Measurements from ENCODE around the gene SMURF2.
"Not testable (repeated sequence)": the region's sequence is repeated elsewhere in the genome, so short reads cannot be mapped to it uniquely, and the experiment has no call there.

Gene SMURF2

DNA sequence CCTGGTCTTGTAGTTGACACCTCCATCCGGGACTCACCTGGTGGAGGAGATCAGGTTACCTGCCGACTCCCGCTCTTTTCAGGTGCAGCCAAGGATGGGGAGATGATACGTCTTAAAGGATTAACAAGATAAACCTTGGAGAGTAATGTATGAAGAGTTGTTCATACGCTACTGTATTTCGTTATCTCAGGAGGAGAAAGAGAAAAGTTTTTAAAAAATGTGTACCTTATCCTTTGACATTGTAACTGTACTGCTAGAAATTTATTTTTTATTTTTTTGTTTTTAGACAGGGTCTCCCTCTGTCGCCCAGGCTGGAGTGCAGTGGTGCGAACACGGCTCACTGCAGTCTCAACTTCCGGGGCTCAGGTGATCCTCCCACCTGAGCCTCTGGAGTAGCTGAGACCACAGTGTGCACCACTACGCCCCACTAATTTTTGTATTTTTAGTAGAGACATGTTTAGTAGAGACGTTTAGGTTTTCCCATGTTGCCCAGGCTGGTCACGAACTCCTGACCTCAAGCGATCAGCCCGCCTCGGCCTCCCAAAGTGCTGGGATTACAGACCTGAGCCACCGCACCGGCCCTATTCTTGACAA is 764 bp upstream of the SMURF2 start:
- peak overlapping the region; percentile 46 for H3K4me2 ChIP-seq
- TF ChIP-seq, protein P1, sequence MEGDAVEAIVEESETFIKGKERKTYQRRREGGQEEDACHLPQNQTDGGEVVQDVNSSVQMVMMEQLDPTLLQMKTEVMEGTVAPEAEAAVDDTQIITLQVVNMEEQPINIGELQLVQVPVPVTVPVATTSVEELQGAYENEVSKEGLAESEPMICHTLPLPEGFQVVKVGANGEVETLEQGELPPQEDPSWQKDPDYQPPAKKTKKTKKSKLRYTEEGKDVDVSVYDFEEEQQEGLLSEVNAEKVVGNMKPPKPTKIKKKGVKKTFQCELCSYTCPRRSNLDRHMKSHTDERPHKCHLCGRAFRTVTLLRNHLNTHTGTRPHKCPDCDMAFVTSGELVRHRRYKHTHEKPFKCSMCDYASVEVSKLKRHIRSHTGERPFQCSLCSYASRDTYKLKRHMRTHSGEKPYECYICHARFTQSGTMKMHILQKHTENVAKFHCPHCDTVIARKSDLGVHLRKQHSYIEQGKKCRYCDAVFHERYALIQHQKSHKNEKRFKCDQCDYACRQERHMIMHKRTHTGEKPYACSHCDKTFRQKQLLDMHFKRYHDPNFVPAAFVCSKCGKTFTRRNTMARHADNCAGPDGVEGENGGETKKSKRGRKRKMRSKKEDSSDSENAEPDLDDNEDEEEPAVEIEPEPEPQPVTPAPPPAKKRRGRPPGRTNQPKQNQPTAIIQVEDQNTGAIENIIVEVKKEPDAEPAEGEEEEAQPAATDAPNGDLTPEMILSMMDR (conservative IDR thresholded peaks at IDR 0.05; ENCODE audit: low read depth, low read length) = no peak
- peak overlapping the region; percentile 91 for H2AFZ ChIP-seq (ENCODE audit: low read depth)
- no peak overlapping the region for H3K4me3 ChIP-seq (IDR thresholded peaks at IDR 0.05; ENCODE audit: insufficient read depth, low read depth, low read length)
- peak overlapping the region; percentile 14; the same call in 1 of the 2 replicates for H3K9ac ChIP-seq
- no peaks in the 10 kb centered on the region; the same call in 1 of the 2 replicates for H4K20me1 ChIP-seq (ENCODE audit: insufficient read depth)
- H3K36me3 ChIP-seq (ENCODE audit: insufficient read depth) = no peaks in the 10 kb centered on the region
- no peaks in the 10 kb centered on the region for H3K27me3 ChIP-seq (ENCODE audit: insufficient read depth, low read depth)
- peaks cover 21% of the 10 kb centered on the region for H3K4me1 ChIP-seq (ENCODE audit: low read depth, poor library complexity, severe bottlenecking)
- H3K27ac ChIP-seq = no peak overlapping the region
- peaks cover 25% of the 10 kb centered on the region; the same call in 1 of the 2 replicates for H3K79me2 ChIP-seq (ENCODE audit: insufficient read depth, low read depth)

DNA sequence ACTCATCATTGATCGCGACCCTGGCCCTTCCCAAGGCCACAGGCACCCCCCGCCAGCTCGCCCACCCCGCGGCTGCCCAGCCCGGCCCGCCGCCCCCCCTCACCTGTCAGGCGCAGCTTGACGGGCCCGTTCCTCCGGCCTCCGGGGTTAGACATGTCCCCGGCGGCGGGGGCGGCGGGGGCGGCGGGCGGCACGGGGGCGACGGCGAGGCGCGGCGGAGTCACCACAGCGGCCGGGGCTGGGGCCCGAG is 456 bp downstream of the SMURF2 start:
- peak overlapping the region; percentile 60; the same call in 1 of the 2 replicates for H2AFZ ChIP-seq (ENCODE audit: low read depth)
- no peaks in the 10 kb centered on the region; the same call in 1 of the 2 replicates for H4K20me1 ChIP-seq (ENCODE audit: insufficient read depth)
- H3K79me2 ChIP-seq (ENCODE audit: insufficient read depth, low read depth) = peaks cover 32% of the 10 kb centered on the region; the same call in 1 of the 2 replicates
- TF ChIP-seq, protein P1 (conservative IDR thresholded peaks at IDR 0.05; ENCODE audit: low read depth, low read length) = no peak
- H3K27me3 ChIP-seq (ENCODE audit: insufficient read depth, low read depth) = no peaks in the 10 kb centered on the region
- H3K36me3 ChIP-seq (ENCODE audit: insufficient read depth) = no peaks in the 10 kb centered on the region
- H3K4me2 ChIP-seq = 0 out of 2 replicates have a peak overlapping the region, but pooled peaks have one; percentile 81
- peaks cover 21% of the 10 kb centered on the region for H3K4me1 ChIP-seq (ENCODE audit: low read depth, poor library complexity, severe bottlenecking)
- H3K9ac ChIP-seq = peak overlapping the region; percentile 49; the same call in 1 of the 2 replicates
- H3K4me3 ChIP-seq (IDR thresholded peaks at IDR 0.05; ENCODE audit: insufficient read depth, low read depth, low read length) = no peak overlapping the region
- no peak overlapping the region; the same call in 1 of the 2 replicates for H3K27ac ChIP-seq

DNA sequence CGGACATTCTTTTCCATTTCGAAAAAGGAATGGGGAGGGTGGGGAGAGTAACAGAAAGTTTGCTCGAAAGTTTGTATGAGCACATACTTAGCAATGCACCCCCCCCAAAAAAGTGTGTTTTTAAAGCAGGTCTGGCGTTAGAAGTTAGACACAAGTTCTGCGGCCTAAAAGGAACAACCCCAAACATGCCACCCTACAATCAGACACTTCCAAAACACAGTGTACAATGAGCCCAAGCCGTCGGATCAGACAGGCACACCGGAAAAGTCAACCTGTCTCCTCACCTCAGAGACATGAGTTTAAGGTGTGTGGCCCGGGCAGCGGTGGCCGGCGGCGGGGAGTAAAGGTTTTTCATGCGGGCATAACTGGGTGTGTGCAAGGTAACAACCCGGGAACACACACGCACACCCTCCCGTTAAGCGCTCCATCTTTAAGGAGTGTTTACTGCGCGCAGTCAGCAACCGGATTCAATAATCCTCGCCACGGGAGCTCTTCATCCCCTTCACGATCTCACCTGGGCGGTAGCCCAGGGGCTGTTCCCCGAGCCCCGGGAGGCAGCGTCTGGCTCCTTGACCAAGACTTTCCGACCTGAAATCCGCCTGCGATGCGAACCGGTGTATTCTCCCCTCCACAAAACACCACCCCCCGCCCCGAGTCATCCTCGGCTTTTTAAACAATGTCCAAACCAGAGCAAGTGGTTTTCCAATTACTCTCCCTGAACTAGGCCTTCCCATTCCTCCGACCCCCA is 955 bp downstream of the SMURF2 start:
- H3K27ac ChIP-seq; H3K36me3 ChIP-seq (ENCODE audit: insufficient read depth); H3K27me3 ChIP-seq (ENCODE audit: insufficient read depth, low read depth); H4K20me1 ChIP-seq (ENCODE audit: insufficient read depth); H3K4me3 ChIP-seq (IDR thresholded peaks at IDR 0.05; ENCODE audit: insufficient read depth, low read depth, low read length): not testable (repeated sequence)
- peak overlapping the region; percentile 49; the same call in 1 of the 2 replicates for H3K9ac ChIP-seq
- peaks cover 21% of the 10 kb centered on the region for H3K4me1 ChIP-seq (ENCODE audit: low read depth, poor library complexity, severe bottlenecking)
- H3K79me2 ChIP-seq (ENCODE audit: insufficient read depth, low read depth) = peaks cover 33% of the 10 kb centered on the region; the same call in 1 of the 2 replicates
- peak overlapping the region; percentile 60; the same call in 1 of the 2 replicates for H2AFZ ChIP-seq (ENCODE audit: low read depth)
- peak overlapping the region; percentile 81 for H3K4me2 ChIP-seq

DNA sequence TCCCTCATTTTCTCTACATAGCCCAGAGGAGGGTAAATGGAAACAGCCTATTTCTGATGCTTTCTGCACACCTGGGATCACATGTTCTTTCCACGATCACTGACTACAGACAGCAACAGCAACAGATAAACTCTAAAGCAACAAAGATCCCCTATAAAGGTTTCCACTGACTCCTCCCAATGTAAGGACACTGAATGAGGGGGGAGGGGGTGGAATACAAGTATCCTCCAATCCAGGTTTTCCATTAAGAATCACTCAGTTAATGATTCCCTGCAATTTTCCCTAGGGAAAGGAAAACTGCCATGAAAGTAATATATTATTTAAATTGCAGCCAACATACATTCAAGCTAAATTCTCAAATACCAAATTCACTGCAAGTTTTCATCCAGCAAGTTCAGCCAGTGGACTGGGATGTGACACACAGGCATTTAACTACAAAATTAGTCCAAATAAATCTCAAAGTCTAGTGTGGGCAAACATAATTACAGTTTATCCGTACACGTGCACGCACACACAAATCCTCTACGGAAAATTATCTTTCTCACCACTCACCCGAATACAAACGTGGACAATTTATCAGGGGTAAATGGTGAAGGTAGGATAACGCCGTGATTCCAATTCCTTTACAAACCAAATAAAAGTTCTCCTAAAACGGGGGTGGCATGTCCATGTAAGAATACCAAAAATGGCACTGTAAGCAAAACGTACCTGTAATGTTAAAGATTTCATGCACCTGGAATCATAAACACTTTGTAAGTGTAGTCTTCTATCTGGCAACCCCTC is 1.7 kb downstream of the SMURF2 start:
- not testable (repeated sequence) for H3K27me3 ChIP-seq (ENCODE audit: insufficient read depth, low read depth); H3K27ac ChIP-seq; H4K20me1 ChIP-seq (ENCODE audit: insufficient read depth); H3K36me3 ChIP-seq (ENCODE audit: insufficient read depth); H3K4me3 ChIP-seq (IDR thresholded peaks at IDR 0.05; ENCODE audit: insufficient read depth, low read depth, low read length)
- H2AFZ ChIP-seq (ENCODE audit: low read depth) = peak overlapping the region; percentile 60; the same call in 1 of the 2 replicates
- peaks cover 41% of the 10 kb centered on the region; the same call in 1 of the 2 replicates for H3K79me2 ChIP-seq (ENCODE audit: insufficient read depth, low read depth)
- peaks cover 21% of the 10 kb centered on the region for H3K4me1 ChIP-seq (ENCODE audit: low read depth, poor library complexity, severe bottlenecking)
- peak overlapping the region; percentile 81 for H3K4me2 ChIP-seq
- peak overlapping the region; percentile 49; the same call in 1 of the 2 replicates for H3K9ac ChIP-seq

DNA sequence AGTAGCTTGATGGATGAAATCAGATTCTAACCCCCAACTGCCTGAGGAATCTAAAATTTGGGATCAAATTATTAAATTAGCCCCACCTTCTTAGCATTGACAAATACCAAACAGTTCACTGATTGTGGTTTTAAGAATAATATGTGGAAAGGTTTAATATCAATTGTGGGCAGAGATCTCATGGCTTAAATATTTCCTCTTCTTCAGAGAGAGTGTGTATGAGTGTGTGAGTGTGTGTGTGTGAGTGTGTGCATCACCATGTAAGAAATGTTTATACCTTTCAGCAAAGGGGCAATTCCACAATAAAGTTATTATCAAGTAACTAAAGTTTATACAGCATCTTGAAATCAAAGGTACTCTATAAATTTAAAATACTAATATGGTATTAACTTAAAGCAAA is 3.2 kb downstream of the SMURF2 start:
- Histone ChIP-seq H3K27me3 (ENCODE audit: insufficient read depth, low read depth) (no peaks in the 10 kb centered on the region), H3K4me3 (IDR thresholded peaks at IDR 0.05; ENCODE audit: insufficient read depth, low read depth, low read length) (no peak overlapping the region), H3K79me2 (ENCODE audit: insufficient read depth, low read depth) (peaks cover 47% of the 10 kb centered on the region; the same call in 1 of the 2 replicates), H3K4me2 (no peak overlapping the region), H4K20me1 (ENCODE audit: insufficient read depth) (no peaks in the 10 kb centered on the region; the same call in 1 of the 2 replicates), H3K9ac (no peak overlapping the region), H2AFZ (ENCODE audit: low read depth) (no peak overlapping the region), H3K36me3 (ENCODE audit: insufficient read depth) (no peaks in the 10 kb centered on the region), H3K27ac (no peak overlapping the region), H3K4me1 (ENCODE audit: low read depth, poor library complexity, severe bottlenecking) (peaks cover 21% of the 10 kb centered on the region)
- TF ChIP-seq, protein P1 (conservative IDR thresholded peaks at IDR 0.05; ENCODE audit: low read depth, low read length) = no peak
